Pancreas (tissue), 10 donors: ENCODE results near the gene TEX11. TPM values are rescaled to one million over a fixed set of nuclear protein-coding genes. Genes with fewer than 3 reads are reported as not detected.
"Not testable (repeated sequence)": the region's sequence is repeated elsewhere in the genome, so short reads cannot be mapped to it uniquely, and the experiment has no call there.

ENCODE experiments used
- ATAC-seq, 4 donors: fragments of 200-7000 bp; cut with Tn5 transposase; one replicate each; pipeline versions ENCODE4 v1.8.0 to v1.9.1; 2020; ENCODE audit warnings: mild to moderate bottlenecking in 4 of 4, moderate library complexity in 4 of 4
- DNase-seq, 6 donors: peaks; one replicate each; pipeline ENCODE4 v3.0.0-alpha.2; 2020
- FAIRE-seq: peaks from 2 replicates; lab custom pipeline; 2012; peaks lifted over from hg19 to GRCh38; lab: Jason Lieb, UNC
- H3K27ac ChIP-seq, 4 donors: fragments of 200-600 bp; sonication (generic); 1 replicate in 3 of 4; 2 replicates in 1 of 4; pipeline versions ENCODE4 v1.5.0 to v1.8.0; 2020
- H3K27me3 ChIP-seq, 4 donors: fragments of 200-600 bp; one replicate each; pipeline ENCODE4 v1.8.0; 2021
- H3K36me3 ChIP-seq, 3 donors: fragments of 200-600 bp; sonication (generic) in 1 of 3; one replicate each; pipeline versions ENCODE4 v1.5.0 to v1.8.0; 2020 to 2021
- H3K4me1 ChIP-seq, 3 donors: fragments of 200-600 bp; one replicate each; pipeline ENCODE4 v1.8.0; 2021
- H3K4me3 ChIP-seq, 4 donors: fragments of 200-600 bp; sonication (generic) in 2 of 4; one replicate each; pipeline versions ENCODE4 v1.5.0 to v1.8.0; 2020 to 2021
- H3K9me3 ChIP-seq, 4 donors: fragments of 200-600 bp; one replicate each; pipeline ENCODE4 v1.8.0; 2021
- CTCF ChIP-seq, 4 donors: fragments of 200-600 bp; sonication (generic) in 3 of 4; IDR thresholded peaks; one replicate each; pipeline versions ENCODE4 v1.5.0 to v1.8.0; 2021; ENCODE audit warnings: antibody characterized with exemption in 4 of 4
- WGBS, 2 donors: extraction: QIAGEN DNeasy Blood & Tissue Kit; methylation state at CpG; one replicate each; pipeline ENCODE4 v1.1.7; 2013; 5-methylcytosine and 5-hydroxymethylcytosine counted together
- intact Hi-C, 3 donors: fragments of 100-400 bp; cut with DNase I; formaldehyde crosslinking; loops; one replicate each; pipeline versions ENCODE4 v1.11.1 to v1.14.2; 2022
- polyA plus RNA-seq, 2 donors: library from polyadenylated mRNA; stranded (reverse); fragments of 200-250 nt; gene quantifications; one replicate each; pipeline ENCODE4 v1.2.3, GENCODE V29; 2013
- total RNA-seq, 6 donors: library from RNA; stranded (reverse); fragmentation: NEBNext Ultra II Directional in 4 of 6; extraction: Animal tissue kit (Norgen Biotek cat#: 25700) in 4 of 6; gene quantifications; one replicate each; pipeline versions ENCODE4 v1.2.1 to v1.2.4, GENCODE V29; 2021 to 2023
- donor health status: healthy with polysubstance abuse.
- donor health status: DM: no; HTN: no; CAD: no; lungs with moderate emphysema.
- donor health status: DM: no; HTN: no; CAD: no.
- donor health status: control.
- donor health status: control.
- donor health status: Bipolar disorder and iron deficiency.
- donor health status: DM: yes; HTN: yes; CAD: no.
- donor health status: DM: no; HTN: no; CAD: no.
- donor health status: DM: no; HTN: no; CAD: no.
- donor health status: DM: yes; HTN: yes; CAD: no.

The TEX11 gene
- total and polyA plus RNA-seq, 8 donors: 0.75 to 9.0 (median 3.5) TPM

DNA sequence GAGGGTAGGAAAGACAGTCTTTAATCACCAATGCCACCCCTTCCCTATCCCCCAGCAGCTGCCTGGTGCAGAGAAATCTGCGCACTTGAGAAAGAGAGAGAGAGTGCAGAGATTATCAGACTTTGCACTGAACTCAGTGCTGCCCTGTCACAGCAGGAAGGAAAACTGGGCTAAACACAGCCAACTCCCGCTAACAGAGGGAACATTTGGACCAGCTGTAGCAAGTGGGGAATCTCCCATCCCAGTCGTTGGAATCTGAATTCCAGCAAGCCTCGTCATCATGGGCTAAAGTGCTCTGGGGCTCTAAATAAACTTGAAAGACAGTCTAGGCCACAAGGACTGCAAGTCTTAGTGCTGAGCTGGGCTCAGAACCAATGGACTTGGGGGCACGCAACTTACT is 295.2 kb downstream of the TEX11 start:
- H3K4me1 ChIP-seq: no peaks in the 10 kb centered on the region
- DNase-seq (no peak), ATAC-seq (peak in 1 of 4 donors; percentile 33), FAIRE-seq (no peak)
- H3K4me3 ChIP-seq: no peak overlapping the region
- peaks cover 0 to 4% (median 0%) of the 10 kb centered on the region in 4 donors for H3K27me3 ChIP-seq
- H3K9me3 ChIP-seq: no peaks in the 10 kb centered on the region
- no peak overlapping the region for H3K27ac ChIP-seq
- intact Hi-C loops: no loop called here
- no peaks in the 10 kb centered on the region for H3K36me3 ChIP-seq
- TF ChIP-seq CTCF (IDR thresholded peaks at IDR 0.05): no peak
- 75% methylated on average over 5 of the region's 5 CpGs for WGBS, 2 donors

- Histone ChIP-seq H3K36me3 (no peaks in the 10 kb centered on the region), H3K4me1 (peaks cover 0 to 3% (median 0%) of the 10 kb centered on the region in 3 donors), H3K27ac (no peak overlapping the region), H3K27me3 (peaks cover 0 to 9% (median 0%) of the 10 kb centered on the region in 4 donors), H3K9me3 (no peaks in the 10 kb centered on the region), H3K4me3 (no peak overlapping the region)
- FAIRE-seq (no peak), ATAC-seq (peak in 2 of 4 donors; percentile 66 to 76), DNase-seq (no peak)
- WGBS, 2 donors: 17 to 23% methylated on average over 1 of the region's 1 CpG
- no peak for TF ChIP-seq CTCF (IDR thresholded peaks at IDR 0.05)
- intact Hi-C loops: no loop called here
Measured at GRCh38 chrX:70605352-70605751, 303.2 kb downstream of the TEX11 start.

GRCh38 chrX:70592091-70592490 is 316.4 kb downstream of the TEX11 start:
- TF ChIP-seq CTCF (IDR thresholded peaks at IDR 0.05): no peak
- no peaks in the 10 kb centered on the region for H3K27me3 ChIP-seq
- H3K4me1 ChIP-seq: no peaks in the 10 kb centered on the region
- peak in 1 of 4 donors; percentile 19 for ATAC-seq
- WGBS, 2 donors: 74 to 92% methylated on average over 1 of the region's 1 CpG
- no peak for DNase-seq
- H3K4me3 ChIP-seq: no peak overlapping the region
- H3K9me3 ChIP-seq: no peaks in the 10 kb centered on the region
- H3K27ac ChIP-seq: no peak overlapping the region
- H3K36me3 ChIP-seq: no peaks in the 10 kb centered on the region
- FAIRE-seq: no peak
- intact Hi-C loops: no loop called here

- H3K4me1 ChIP-seq, H3K27me3 ChIP-seq, H3K9me3 ChIP-seq, H3K36me3 ChIP-seq, ATAC-seq, H3K4me3 ChIP-seq, DNase-seq, H3K27ac ChIP-seq, FAIRE-seq, intact Hi-C loops: not testable (repeated sequence)
- WGBS, 2 donors: 12 to 28% methylated on average over 1 of the region's 1 CpG
Measured at GRCh38 chrX:70587158-70587557, 321.4 kb downstream of the TEX11 start.

- no peak for TF ChIP-seq CTCF (IDR thresholded peaks at IDR 0.05)
- H3K4me1 ChIP-seq: no peaks in the 10 kb centered on the region
- no peaks in the 10 kb centered on the region for H3K27me3 ChIP-seq
- H3K27ac ChIP-seq: no peak overlapping the region
- no peak overlapping the region for H3K4me3 ChIP-seq
- H3K36me3 ChIP-seq: no peaks in the 10 kb centered on the region
- WGBS, 2 donors: 82 to 95% methylated on average over 4 of the region's 4 CpGs
- FAIRE-seq (no peak), DNase-seq (no peak), ATAC-seq (no peak)
- no peaks in the 10 kb centered on the region for H3K9me3 ChIP-seq
- intact Hi-C loops: no loop called here
Measured at GRCh38 chrX:70577442-70577841, 331.1 kb downstream of the TEX11 start.

- H3K27me3 ChIP-seq, DNase-seq, H3K27ac ChIP-seq, H3K36me3 ChIP-seq, FAIRE-seq, ATAC-seq, H3K4me1 ChIP-seq, H3K9me3 ChIP-seq, intact Hi-C loops, H3K4me3 ChIP-seq: not testable (repeated sequence)
- WGBS, 2 donors: 88 to 93% methylated on average over 20 of the region's 21 CpGs
Measured at GRCh38 chrX:70569922-70570576, 338.5 kb downstream of the TEX11 start.
